H9 (cell line): ENCODE measurements around the gene TIAM2. TPM values are rescaled to one million over a fixed set of nuclear protein-coding genes. Genes with fewer than 3 reads are reported as not detected.

ENCODE experiments used
- DNase-seq: peaks from one replicate; pipeline ENCODE4 v3.0.0-alpha.2; 2017
- H2AFZ ChIP-seq: one replicate; pipeline ENCODE4 v1.6.1; 2013; ENCODE audit warnings: mild to moderate bottlenecking, low read length, control low read depth, moderate library complexity
- H2AK5ac ChIP-seq: 2 replicates; pipeline ENCODE4 v1.6.1; 2013; ENCODE audit warnings: low read length, control low read depth, mixed read lengths; ENCODE audit not compliant: insufficient read length
- H2BK120ac ChIP-seq: one replicate; pipeline ENCODE4 v1.6.1; 2013; ENCODE audit warnings: low read depth, mild to moderate bottlenecking, low read length, control low read depth, inconsistent platforms; ENCODE audit not compliant: poor library complexity, severe bottlenecking
- H2BK12ac ChIP-seq: 2 replicates; pipeline ENCODE4 v1.6.1; 2013; ENCODE audit warnings: low read length, control low read depth, mixed read lengths, low read depth; ENCODE audit not compliant: insufficient read length
- H2BK15ac ChIP-seq: 2 replicates; pipeline ENCODE4 v1.6.1; 2013; ENCODE audit warnings: low read depth, low read length, control low read depth
- H2BK20ac ChIP-seq: one replicate; pipeline ENCODE4 v1.6.1; 2013; ENCODE audit warnings: low read depth, mild to moderate bottlenecking, low read length, control low read depth, inconsistent platforms; ENCODE audit not compliant: poor library complexity, severe bottlenecking
- H2BK5ac ChIP-seq: 2 replicates; pipeline ENCODE4 v1.6.1; 2013; ENCODE audit warnings: low read length, control low read depth, mixed read lengths; ENCODE audit not compliant: insufficient read length
- H3K14ac ChIP-seq: 2 replicates; pipeline ENCODE4 v1.6.1; 2013; ENCODE audit warnings: low read length, control low read depth; ENCODE audit not compliant: insufficient read depth
- H3K18ac ChIP-seq: 2 replicates; pipeline ENCODE4 v1.6.1; 2013; ENCODE audit warnings: low read depth, mild to moderate bottlenecking, mixed read lengths, low read length, control low read depth; ENCODE audit not compliant: insufficient read length
- H3K23ac ChIP-seq: 2 replicates; pipeline ENCODE4 v1.6.1; 2013; ENCODE audit warnings: low read length, control low read depth, mixed read lengths, low read depth; ENCODE audit not compliant: insufficient read length
- H3K23me2 ChIP-seq: 2 replicates; pipeline ENCODE4 v1.6.1; 2013; ENCODE audit warnings: low read depth, mild to moderate bottlenecking, mixed read lengths, low read length, control low read depth; ENCODE audit not compliant: insufficient read length, poor library complexity, severe bottlenecking
- H3K27ac ChIP-seq: 2 replicates; pipeline ENCODE4 v1.5.1; 2013; ENCODE audit warnings: low read length, control low read depth, mixed read lengths, low read depth; ENCODE audit not compliant: insufficient read length
- H3K27me3 ChIP-seq: 2 replicates; pipeline ENCODE4 v1.6.1; 2013; ENCODE audit warnings: low read length, control low read depth, inconsistent platforms; ENCODE audit not compliant: insufficient read depth
- H3K4ac ChIP-seq: 2 replicates; pipeline ENCODE4 v1.6.1; 2013; ENCODE audit warnings: low read depth, mild to moderate bottlenecking, control low read depth, inconsistent platforms, low read length, moderate library complexity
- H3K4me1 ChIP-seq: 2 replicates; pipeline ENCODE4 v1.6.1; 2013; ENCODE audit warnings: low read length, control low read depth, inconsistent platforms; ENCODE audit not compliant: insufficient read depth
- H3K4me2 ChIP-seq: 2 replicates; pipeline ENCODE4 v1.6.1; 2013; ENCODE audit warnings: low read length, control low read depth, mixed read lengths; ENCODE audit not compliant: insufficient read length, insufficient read depth
- H3K56ac ChIP-seq: 2 replicates; pipeline ENCODE4 v1.6.1; 2013; ENCODE audit warnings: low read depth, mild to moderate bottlenecking, mixed read lengths, low read length, control low read depth; ENCODE audit not compliant: insufficient read length
- H3K79me1 ChIP-seq: 2 replicates; pipeline ENCODE4 v1.6.1; 2013; ENCODE audit warnings: low read depth, mild to moderate bottlenecking, moderate library complexity, low read length, control low read depth, inconsistent platforms; ENCODE audit not compliant: insufficient read depth, poor library complexity, severe bottlenecking
- H3K79me2 ChIP-seq: 2 replicates; pipeline ENCODE4 v1.6.1; 2013; ENCODE audit warnings: low read length, control low read depth, inconsistent platforms; ENCODE audit not compliant: insufficient read depth
- H3K9ac ChIP-seq: 2 replicates; pipeline ENCODE4 v1.6.1; 2013; ENCODE audit warnings: low read length, control low read depth, mixed read lengths; ENCODE audit not compliant: insufficient read length; ENCODE audit errors: extremely low read depth
- H3K9me3 ChIP-seq: one replicate; pipeline ENCODE4 v1.6.1; 2013; ENCODE audit warnings: low read depth, low read length, inconsistent platforms; ENCODE audit not compliant: control insufficient read depth
- H3T11ph ChIP-seq: one replicate; pipeline ENCODE4 v1.6.1; 2013; ENCODE audit warnings: mild to moderate bottlenecking, low read length, control low read depth, inconsistent platforms
- H4K20me1 ChIP-seq: one replicate; pipeline ENCODE4 v1.6.1; 2013; ENCODE audit not compliant: control insufficient read depth, insufficient read length, insufficient read depth
- H4K5ac ChIP-seq: 2 replicates; pipeline ENCODE4 v1.6.1; 2013; ENCODE audit warnings: low read depth, mild to moderate bottlenecking, mixed read lengths, low read length, control low read depth; ENCODE audit not compliant: insufficient read length
- H4K8ac ChIP-seq: replicated peaks from 2 replicates; pipeline ENCODE4 v1.6.1; 2013; ENCODE audit warnings: low read length, control low read depth, mixed read lengths, low read depth; ENCODE audit not compliant: insufficient read length
- H4K91ac ChIP-seq: 2 replicates; pipeline ENCODE4 v1.6.1; 2013; ENCODE audit warnings: low read depth, mild to moderate bottlenecking, moderate library complexity, mixed read lengths, low read length, control low read depth; ENCODE audit not compliant: insufficient read length
- H3K27ac Mint-ChIP-seq, 3 experiments: 2 replicates in 2 of 3; 3 replicates in 1 of 3; pipeline ENCODE4 v1.8.0; 2020 to 2021; ENCODE audit warnings: mixed read lengths in 3 of 3, mild to moderate bottlenecking in 1 of 3, moderate library complexity in 1 of 3
- H3K27me3 Mint-ChIP-seq: 2 replicates; pipeline ENCODE4 v1.8.0; 2021; ENCODE audit warnings: low read depth, mild to moderate bottlenecking, moderate library complexity, mixed read lengths
- H3K36me3 Mint-ChIP-seq, 3 experiments: 2 replicates in 2 of 3; 3 replicates in 1 of 3; pipeline ENCODE4 v1.8.0; 2020 to 2021; ENCODE audit warnings: low read depth in 3 of 3, mixed read lengths in 3 of 3; ENCODE audit not compliant: insufficient read depth in 1 of 3
- H3K4me1 Mint-ChIP-seq, 2 experiments: 2 replicates each; pipeline ENCODE4 v1.8.0; 2020; ENCODE audit warnings: mixed read lengths in 2 of 2
- H3K4me3 Mint-ChIP-seq, 2 experiments: 2 replicates in 1 of 2; 3 replicates in 1 of 2; pipeline ENCODE4 v1.8.0; 2020 to 2021; ENCODE audit warnings: mild to moderate bottlenecking in 2 of 2, mixed read lengths in 2 of 2, moderate library complexity in 1 of 2
- H3K9me3 Mint-ChIP-seq, 2 experiments: 2 replicates in 1 of 2; 3 replicates in 1 of 2; pipeline ENCODE4 v1.8.0; 2020; ENCODE audit warnings: mild to moderate bottlenecking in 2 of 2, mixed read lengths in 2 of 2, moderate library complexity in 1 of 2
- WGBS: extraction: QIAGEN DNeasy Blood & Tissue Kit; methylation state at CpG from one replicate; pipeline ENCODE4 v1.1.7; 2013; ENCODE audit warnings: missing lambda C conversion rate, low lambda C conversion rate, mixed read lengths; ENCODE audit not compliant: insufficient read length; ENCODE audit errors: extremely low coverage; 5-methylcytosine and 5-hydroxymethylcytosine counted together
- total RNA-seq: library from RNA; stranded (reverse); gene quantifications from 2 replicates; pipeline ENCODE4 v1.2.1, GENCODE V29; 2021
- TF ChIP-seq, protein P1 (sequence below): fragments of 200-600 bp; sonication (generic); conservative IDR thresholded peaks from 3 replicates; pipeline ENCODE4 v1.8.0; 2021; ENCODE audit warnings: antibody characterized with exemption, mild to moderate bottlenecking

The TIAM2 gene
- total RNA-seq, 1 experiment from 2014 or later = 6.3 TPM

DNA sequence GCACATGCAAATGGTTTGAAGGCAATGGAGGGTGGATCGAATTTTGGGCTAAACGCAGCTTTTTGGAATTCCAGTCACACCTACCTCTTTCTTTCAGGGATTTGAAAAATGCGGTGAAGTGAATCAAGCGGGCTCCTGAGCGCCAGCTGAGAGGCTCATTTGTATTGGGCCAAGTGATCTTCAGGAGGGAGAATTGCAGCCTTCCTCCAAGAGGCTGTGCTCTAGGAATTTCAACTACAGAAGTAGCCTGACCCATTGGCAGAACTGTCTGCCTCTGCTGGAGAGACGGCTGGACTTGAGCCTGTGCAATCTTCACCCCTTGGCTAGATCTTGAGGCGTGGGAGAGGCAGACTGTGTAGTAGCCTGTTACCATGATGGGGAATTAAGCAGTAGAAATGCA lies 5.7 kb upstream of the TIAM2 start:
- Histone ChIP-seq H3K27me3 (no peaks in the 10 kb centered on the region), H3K27ac (no peak overlapping the region), H4K91ac (no peak overlapping the region), H3K4me1 (no peaks in the 10 kb centered on the region), H3K79me2 (no peaks in the 10 kb centered on the region), H3K23ac (no peak overlapping the region), H3K23me2 (no peaks in the 10 kb centered on the region), H2BK20ac (no peak overlapping the region), H4K8ac (no peak overlapping the region), H4K5ac (no peak overlapping the region), H4K20me1 (no peaks in the 10 kb centered on the region), H3K56ac (no peak overlapping the region), H3T11ph (no peak overlapping the region), H2BK120ac (no peak overlapping the region), H2BK12ac (no peak overlapping the region), H3K14ac (no peak overlapping the region), H2BK15ac (no peak overlapping the region), H3K9me3 (no peaks in the 10 kb centered on the region), H2AFZ (no peak overlapping the region), H3K4me2 (no peak overlapping the region), H3K9ac (no peak overlapping the region), H3K18ac (no peak overlapping the region), H3K79me1 (no peaks in the 10 kb centered on the region), H2AK5ac (no peak overlapping the region), H3K4ac (no peak overlapping the region), H2BK5ac (no peak overlapping the region)
- peaks cover 0 to 4% (median 0%) of the 10 kb centered on the region in 3 experiments; a peak in 3 of 7 replicates for H3K36me3 Mint-ChIP-seq
- no peak overlapping the region for H3K4me3 Mint-ChIP-seq
- H3K27ac Mint-ChIP-seq = peak overlapping the region in 1 of 3 experiments; percentile 54; a peak in 1 of 7 replicates
- no peaks in the 10 kb centered on the region for H3K9me3 Mint-ChIP-seq
- no CpG with 5 or more reads among the region's 7 CpGs for WGBS
- peaks cover 14 to 21% of the 10 kb centered on the region in 2 experiments for H3K4me1 Mint-ChIP-seq
- peak; percentile 39 for DNase-seq
- TF ChIP-seq, protein P1, sequence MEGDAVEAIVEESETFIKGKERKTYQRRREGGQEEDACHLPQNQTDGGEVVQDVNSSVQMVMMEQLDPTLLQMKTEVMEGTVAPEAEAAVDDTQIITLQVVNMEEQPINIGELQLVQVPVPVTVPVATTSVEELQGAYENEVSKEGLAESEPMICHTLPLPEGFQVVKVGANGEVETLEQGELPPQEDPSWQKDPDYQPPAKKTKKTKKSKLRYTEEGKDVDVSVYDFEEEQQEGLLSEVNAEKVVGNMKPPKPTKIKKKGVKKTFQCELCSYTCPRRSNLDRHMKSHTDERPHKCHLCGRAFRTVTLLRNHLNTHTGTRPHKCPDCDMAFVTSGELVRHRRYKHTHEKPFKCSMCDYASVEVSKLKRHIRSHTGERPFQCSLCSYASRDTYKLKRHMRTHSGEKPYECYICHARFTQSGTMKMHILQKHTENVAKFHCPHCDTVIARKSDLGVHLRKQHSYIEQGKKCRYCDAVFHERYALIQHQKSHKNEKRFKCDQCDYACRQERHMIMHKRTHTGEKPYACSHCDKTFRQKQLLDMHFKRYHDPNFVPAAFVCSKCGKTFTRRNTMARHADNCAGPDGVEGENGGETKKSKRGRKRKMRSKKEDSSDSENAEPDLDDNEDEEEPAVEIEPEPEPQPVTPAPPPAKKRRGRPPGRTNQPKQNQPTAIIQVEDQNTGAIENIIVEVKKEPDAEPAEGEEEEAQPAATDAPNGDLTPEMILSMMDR = no peak
- H3K27me3 Mint-ChIP-seq = peaks cover 7% of the 10 kb centered on the region
